Stimulated activated CD4-positive, alpha-beta T cell treated with anti-CD3 and anti-CD28 coated beads, TNF-alpha, amount 100 ng/mL, for 24 hours (primary cell): Measurements from ENCODE around the gene ZNF273.
"Not testable (repeated sequence)": the region's sequence is repeated elsewhere in the genome, so short reads cannot be mapped to it uniquely, and the experiment has no call there.

Experiments
- DNase-seq, 3 experiments: peaks; one replicate each; pipeline ENCODE4 v3.0.0-alpha.2; 2020; ENCODE audit warnings: low read depth in 3 of 3

ZNF273 gene

DNA sequence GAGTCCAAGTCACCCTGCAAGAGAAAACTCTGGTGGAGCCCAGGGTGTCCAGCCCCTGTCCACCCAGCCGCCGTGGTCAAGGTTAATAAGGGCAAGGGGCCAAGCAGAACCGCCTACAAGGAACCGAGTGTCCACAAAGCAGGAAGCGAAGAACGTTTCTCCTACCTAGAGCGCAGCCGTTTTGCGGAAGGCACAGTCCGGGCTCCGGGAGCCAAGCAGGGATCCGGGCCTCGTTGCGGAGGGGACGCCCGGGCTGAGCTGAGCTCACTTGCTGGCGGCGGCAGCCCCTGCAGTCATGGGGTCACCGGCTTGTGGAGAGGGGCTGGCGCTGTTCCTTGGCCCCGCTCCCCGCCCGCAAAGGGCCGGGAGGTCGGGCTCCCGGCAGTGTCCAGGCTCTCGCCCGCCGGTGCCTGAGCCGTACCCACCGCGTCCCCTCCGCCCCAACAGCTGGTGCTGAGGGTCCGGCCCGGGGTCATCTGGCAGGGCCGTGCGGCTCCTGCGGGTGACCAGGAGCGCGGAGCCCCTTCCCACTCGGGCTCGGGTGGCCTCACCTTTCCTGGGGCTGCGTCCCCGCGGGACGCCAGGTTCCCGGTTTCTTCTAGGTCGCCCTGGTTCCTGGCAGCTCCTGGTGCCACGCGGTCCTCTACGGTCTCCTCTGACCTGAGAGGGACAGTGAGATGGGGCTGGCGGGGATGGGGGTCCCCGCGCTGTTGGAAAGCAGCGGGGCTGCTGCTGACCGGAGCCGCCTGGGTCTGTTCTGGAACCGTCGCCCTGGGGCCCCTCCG, 14.0 kb upstream of the ZNF273 start:
- DNase-seq = peak in 1 of 3 experiments; percentile 13

DNA sequence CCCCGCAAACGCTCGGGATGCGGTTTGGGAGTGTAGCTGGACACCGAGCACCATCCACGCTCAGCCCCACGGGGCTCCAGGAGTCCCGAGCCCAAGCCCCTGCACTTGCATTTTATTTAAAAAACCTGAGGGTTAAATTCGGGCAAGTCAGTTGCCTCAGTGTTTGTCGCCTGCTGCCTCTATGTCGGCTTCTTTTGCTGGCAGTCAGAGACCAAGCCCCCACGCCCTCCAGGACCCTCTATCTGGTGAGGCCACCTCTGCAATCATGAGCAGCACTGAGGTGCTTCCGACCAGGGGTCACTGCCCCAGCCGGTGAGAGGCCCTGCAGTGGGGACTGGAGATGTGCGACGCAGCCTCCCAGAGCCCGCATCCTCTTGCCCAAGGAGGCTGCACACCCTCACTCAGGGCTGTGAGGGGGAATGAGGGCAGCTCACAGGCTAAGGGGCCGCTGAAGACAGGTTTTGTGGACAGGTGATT, 13.3 kb upstream of the ZNF273 start:
- no peak for DNase-seq

DNA sequence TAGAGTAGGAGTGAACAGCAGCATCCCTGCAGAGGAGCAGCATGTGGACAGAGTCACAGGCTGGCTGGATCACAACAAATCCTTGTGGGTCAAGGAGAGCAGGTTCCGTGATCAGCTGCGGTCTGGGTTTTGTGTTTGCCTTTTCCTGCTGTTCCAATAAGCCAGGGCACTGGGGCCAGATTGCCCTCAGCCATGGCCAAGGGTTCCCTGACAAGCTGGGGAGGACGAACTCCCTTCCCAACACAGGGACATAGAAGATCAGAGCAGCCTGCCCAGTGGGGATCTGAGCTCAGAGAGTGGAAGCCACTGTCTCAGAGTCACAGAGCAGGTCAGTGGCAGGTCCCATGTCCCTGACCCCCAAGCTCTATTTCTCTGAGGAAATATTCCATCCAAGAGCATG, 12.8 kb upstream of the ZNF273 start:
- not testable (repeated sequence) for DNase-seq

DNA sequence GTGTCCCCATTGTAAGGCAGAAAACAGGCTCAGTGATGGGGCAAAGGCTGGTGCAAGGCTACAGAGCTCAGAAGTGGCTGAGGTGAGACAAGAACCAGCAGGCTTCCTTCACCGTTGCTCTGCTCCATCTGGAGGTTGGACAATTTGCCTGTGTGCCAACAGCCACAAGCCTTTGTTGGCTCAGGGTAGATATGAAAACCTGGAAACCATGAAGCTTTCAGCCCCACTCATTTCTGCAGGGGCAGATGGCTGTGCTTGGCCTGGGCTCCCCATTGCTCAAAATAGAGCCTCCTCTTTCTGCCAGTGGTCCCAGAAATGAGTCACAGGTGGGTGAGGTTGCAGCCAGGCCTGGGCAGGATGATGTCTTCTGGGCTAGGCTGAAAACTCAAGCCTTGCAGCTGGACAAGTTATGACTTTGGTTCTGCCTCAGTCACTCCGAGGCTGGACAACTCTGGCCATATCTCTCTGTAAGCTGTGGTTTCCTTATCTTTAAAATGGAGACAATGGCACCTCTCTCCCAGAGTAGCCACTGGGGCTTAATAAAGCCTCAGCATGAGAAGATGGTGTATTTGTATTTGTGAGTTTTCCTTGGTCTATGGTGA, 12.2 kb upstream of the ZNF273 start:
- DNase-seq = no peak

DNA sequence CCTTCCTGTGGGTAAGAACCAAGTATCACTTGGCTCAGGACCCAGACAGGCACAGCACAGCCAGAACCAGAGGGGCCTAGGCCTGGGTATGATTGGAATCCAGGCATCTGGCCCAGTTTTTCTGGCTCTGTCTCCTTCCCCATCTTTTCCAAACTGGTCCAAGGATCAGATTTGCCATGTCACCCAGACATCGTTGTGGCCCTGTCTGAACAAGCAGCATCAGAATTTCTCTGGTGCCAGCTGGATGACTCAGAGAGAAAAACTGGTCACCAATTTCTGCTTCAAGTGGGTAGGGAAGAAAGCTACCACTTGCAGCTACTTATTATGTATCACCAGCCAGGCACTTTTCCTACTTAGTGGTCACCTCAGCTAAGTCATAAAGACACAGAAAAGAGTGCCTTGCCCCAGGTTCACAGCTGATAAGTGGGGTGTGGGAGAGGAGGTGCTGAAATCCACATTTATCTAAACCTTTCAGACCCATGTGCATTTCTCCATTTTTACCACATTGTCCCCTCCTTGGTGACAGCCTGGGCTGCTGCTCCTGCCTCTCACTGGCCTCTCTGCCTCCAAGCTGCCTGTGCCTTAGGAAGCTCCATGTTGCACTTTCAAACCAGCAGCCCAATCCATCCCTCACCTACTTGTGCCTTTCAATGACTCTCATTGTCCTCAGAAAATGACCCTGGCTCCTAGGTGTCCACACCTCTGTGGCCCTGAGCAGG, 11.6 kb upstream of the ZNF273 start:
- DNase-seq = not testable (repeated sequence)

DNA sequence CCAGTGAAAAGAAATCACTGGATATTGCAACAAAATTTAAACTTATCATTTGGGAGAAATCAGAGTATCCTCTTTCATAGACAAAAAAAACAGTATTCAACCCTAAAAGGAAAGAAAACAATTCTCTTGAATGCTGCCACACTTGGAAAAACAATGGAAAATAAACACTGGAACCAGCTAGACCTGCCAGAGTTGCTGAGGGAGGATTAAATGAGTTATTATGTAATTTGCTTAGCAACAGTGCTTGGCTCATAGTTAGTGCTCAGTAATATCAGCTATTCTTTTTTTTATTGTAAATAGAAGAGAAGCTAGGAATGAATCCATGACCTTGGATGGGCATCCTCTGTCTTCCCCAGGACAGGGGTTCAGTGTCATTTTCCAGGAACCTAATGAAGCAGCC, 11.0 kb upstream of the ZNF273 start:
- no peak for DNase-seq

DNA sequence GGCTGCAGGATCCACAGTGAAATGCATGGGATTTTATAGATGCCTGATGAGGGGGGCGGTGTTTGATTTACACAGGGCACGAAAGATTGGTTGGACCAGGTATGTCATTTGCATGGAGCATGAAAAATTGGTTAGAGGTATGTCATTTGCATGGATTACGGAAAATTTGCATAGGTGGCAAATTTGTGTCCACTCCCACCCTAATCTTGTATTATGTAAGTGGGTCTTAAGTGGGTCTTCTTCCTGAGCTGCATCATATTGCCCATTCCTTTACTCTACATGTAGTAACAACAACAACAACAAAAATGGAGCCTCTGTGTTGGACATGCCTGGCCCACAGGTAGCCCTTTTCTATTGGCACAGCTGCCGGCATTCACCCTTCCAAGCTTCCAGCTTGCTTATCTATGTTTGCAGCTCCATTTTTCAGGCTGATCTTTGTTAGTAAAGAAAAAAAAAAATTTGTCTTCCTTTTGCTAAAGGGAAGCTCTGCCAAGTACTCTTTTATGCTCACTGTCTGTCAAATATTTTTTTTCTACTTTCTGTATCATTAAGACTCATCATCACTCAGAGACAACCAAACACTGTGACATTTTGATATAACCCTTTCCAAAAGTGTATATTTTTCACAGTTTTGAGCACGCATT, 10.3 kb upstream of the ZNF273 start:
- no peak for DNase-seq

DNA sequence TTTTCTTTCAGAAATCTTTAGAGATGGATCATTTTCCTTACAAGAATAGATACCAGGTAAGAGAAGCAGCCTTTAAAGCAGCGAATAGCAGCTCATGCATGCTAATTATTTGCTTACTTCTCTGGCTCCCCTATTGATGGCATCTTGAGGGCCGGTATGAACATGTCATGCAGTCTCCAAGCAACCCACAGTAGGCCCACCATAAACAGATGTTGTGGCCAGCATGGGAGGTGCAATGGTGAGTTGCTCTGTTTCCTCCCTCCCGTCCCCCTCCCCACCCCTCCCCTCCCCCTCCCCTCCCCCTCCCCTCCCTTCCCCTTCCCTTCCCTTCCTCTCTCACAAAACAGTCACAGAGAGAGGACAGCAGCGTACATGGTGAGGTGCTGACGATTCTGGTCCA, 9.7 kb upstream of the ZNF273 start:
- no peak for DNase-seq

- not testable (repeated sequence) for DNase-seq
Measured at GRCh38 chr7:64902461-64902805, 640 bp upstream of the ZNF273 start.

DNA sequence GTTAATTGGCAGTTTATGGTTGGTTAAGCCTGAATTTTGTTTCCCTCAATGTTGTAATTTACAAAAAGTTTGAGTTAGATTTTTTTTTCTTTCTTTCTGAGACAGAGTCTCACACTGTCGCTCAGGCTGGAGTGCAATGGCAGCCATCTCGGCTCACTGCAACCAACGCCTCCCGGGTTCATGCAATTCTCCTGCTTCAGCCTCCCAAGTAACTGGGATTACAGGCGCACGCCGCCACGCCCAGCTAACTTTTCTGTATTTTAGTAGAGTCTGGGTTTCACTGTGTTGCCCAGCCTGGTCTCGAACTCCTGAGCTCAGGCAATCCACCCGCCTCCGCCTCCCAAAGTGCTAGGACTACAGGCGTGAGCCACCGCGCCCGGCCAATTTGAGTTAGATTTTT, 935 bp downstream of the ZNF273 start:
- DNase-seq = no peak

GRCh38 chr7:64905133-64905532, 2.1 kb downstream of the ZNF273 start:
- no peak for DNase-seq

- DNase-seq = no peak
Measured at GRCh38 chr7:64905547-64905946, 2.5 kb downstream of the ZNF273 start.

DNA sequence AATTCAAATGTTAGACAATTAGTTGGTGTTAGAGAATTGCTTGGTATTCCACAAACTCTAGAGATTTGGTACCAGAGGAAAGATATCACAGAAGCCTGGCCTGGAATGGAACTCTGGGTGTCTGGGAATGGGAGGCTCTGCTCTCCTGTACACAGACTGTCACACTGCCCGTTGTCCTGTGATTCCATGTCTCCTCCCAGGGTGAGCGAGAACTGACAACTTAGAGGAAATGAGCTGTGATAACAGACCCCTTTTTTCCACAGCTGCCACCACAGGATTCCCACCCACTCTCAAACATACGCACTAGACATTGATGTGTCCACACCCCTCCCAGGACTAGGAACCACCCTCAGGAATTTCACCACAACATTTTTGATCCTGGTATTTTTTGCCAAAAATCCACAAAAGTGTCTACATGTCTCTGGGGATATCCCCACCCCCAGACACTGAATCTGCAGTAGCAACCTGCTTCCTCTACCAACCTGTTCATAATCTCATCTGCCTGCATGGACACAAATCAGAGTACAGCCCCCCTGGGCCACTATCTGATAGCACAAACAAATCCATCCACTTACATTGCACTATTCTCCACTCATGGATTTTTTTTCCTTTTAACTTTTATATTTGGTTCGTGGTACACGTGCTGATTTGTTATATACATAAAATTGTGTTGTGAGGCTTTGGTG, 4.7 kb downstream of the ZNF273 start:
- DNase-seq = no peak

GRCh38 chr7:64908358-64908757, 5.3 kb downstream of the ZNF273 start:
- DNase-seq = no peak

DNA sequence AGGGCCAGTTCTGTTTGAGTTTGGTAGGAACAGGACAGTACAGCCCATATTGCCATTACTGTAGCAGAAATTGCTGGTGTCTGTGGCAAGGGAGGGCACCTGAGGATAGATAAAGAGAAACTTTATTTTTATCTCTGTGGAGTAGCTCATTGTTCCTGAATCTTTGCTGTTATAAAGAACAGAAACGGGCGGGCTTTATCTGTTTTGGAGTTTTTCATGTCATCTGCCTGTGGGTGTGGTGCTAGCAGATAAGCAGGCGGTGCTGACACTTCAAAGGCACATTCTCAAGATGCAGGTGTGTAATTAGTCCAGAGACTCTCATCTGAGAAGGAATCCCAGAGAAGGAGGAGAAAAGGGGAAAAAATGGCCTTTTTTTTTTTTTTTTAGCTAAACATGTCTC, 11.5 kb downstream of the ZNF273 start:
- no peak for DNase-seq

DNA sequence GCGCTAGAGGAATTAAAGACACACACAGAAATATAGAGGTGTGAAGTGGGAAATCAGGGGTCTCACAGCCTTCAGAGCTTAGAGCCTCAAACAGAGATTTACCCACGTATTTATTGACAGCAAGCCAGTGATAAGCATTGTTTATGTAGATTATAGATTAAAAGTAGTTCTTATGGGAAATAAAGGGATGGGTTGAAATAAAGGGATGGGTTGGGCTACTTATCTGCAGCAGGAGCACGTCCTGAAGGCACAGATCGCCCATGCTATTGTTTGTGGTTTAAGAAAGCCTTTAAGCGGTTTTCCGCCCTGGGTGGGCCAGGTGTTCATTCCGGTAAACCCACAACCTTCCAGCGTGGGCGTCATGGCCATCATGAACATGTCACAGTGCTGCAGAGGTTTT, 12.2 kb downstream of the ZNF273 start:
- not testable (repeated sequence) for DNase-seq

DNA sequence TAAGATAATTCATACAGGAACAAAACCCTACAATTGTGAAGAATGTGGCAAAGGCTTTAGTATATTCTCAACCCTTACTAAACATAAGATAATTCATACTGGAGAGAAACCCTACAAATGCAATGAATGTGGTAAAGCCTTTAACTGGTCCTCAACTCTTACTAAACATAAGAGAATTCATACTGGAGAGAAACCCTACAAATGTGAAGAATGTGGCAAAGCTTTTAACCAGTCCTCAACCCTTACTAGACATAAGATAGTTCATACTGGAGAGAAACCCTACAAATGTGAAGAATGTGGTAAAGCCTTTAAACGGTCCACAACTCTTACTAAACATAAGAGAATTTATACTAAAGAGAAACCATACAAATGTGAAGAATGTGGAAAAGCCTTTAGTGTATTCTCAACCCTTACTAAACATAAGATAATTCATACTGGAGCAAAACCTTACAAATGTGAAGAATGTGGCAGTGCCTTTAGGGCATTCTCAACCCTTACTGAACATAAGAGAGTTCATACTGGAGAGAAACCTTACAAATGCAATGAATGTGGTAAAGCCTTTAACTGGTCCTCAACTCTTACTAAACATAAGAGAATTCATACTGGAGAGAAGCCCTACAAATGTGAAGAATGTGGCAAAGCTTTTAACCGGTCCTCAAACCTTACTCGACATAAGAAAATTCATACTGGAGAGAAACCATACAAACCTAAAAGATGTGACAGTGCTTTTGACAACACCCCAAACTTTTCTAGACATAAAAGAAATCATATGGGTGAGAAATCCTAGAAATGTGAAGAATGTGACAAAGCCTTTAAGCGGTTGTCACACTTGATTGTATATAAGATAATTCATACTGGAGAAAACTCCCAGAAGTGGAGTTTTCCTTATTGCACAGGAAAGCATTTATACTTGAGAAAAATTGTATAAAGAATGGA, 25.4 kb downstream of the ZNF273 start:
- not testable (repeated sequence) for DNase-seq

GRCh38 chr7:64934478-64934877, 31.4 kb downstream of the ZNF273 start:
- no peak for DNase-seq

DNA sequence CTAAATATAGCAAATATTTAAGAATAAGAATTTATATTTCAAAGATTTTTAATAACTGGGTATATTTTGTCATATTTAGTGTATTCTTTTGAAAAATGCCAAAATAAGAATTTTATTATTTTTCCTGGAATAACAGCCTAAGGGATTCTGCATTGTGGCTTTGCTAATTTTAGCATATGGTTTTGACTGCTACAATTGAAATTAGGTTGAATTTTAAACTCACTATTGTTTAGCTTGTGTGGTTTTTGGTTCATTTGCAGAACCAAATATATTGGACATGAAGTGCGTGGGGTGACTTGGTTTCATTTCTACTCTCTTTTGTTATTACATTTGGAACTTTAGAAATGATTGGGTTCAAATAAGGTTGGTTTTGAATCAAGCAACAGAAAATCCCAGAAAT, 35.5 kb downstream of the ZNF273 start:
- no peak for DNase-seq

GRCh38 chr7:64940021-64940420, 36.9 kb downstream of the ZNF273 start:
- DNase-seq = not testable (repeated sequence)
